Camera-type eye (tissue), 1 donor: ENCODE measurements around the gene SFT2D3. TPM values are rescaled to one million over a fixed set of nuclear protein-coding genes. Genes with fewer than 3 reads are reported as not detected.

Experiments used
- total RNA-seq: library from RNA; depleted of rRNA; stranded (reverse); fragments of >200 nt; gene quantifications from one replicate; pipeline ENCODE4 v1.2.3, GENCODE V29; 2014

The SFT2D3 gene, protein sequence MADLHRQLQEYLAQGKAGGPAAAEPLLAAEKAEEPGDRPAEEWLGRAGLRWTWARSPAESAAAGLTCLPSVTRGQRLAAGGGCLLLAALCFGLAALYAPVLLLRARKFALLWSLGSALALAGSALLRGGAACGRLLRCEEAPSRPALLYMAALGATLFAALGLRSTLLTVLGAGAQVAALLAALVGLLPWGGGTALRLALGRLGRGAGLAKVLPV
- total RNA-seq, result 12.0 TPM

GRCh38 chr2:127701193-127701650, at the start of gene SFT2D3:
TSS of gene SFT2D3 (plus strand) at chr2:127701497. CDS start at chr2:127701529, 32 bp downstream.

DNA sequence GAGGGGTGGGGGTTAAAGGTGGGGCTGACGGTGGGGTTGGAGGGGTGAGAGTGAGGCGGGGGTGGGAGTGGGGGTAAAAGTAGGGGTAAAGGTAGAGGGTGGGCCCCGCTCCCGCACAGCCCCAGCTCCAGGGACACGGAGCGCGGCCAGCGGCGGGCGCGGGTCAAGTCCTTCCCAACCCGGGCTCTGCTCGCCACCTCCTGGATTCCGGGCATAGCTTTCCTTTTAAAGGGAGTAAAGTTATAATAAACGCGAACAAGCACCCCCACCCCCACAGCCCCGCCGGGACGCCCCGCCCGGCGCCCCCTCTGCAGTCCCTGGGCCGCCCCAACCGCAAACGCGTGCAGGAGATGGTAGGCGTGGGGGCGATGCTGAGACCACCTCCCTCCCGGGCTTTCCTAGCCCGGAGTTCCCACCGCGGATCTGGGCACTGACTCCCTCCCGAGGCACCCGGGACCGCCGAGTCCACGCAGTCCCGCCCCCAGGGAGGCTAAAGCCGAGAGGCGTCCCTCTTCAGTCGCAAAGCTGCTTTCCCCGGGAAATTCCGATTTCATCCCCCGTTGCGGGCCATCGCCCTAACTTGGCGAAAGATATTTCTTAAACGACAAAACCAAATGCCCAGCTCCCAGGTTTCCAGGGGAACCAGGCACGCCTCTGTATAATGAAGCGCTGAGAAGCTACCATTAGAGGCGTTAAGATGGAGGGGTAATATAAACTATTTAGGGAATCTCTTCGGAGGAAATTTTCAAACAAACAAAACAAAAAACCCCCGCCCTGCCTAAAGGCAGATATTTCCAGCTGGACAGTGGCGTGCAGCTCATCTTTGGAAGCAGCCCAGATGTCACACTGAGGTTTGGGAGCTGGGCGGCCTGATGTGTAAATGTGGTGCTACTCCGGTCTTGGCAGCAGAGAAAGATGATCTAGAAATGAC, 25.7 kb upstream of the SFT2D3 start, which contains the start of gene LIMS2:
Gene LIMS2, minus strand, starts transcription at position 200 of the 931 bp plus-strand sequence. CDS start 506 bp downstream, outside the sequence.

Other genes with a start within 250 kb of the SFT2D3 start
- gene IWS1, start 175.0 kb upstream of the SFT2D3 start, total RNA-seq, result 47.4 TPM
- gene MYO7B, start 165.8 kb upstream of the SFT2D3 start, total RNA-seq, result 0.60 TPM
- 0.49 TPM for gene GPR17, start 55.3 kb upstream of the SFT2D3 start, total RNA-seq
- gene LIMS2, start 26.0 kb upstream of the SFT2D3 start, total RNA-seq, result 11.2 TPM
- gene WDR33, start 109.7 kb downstream of the SFT2D3 start, total RNA-seq, result 97.8 TPM
- 32.2 TPM for gene POLR2D, start 156.7 kb downstream of the SFT2D3 start, total RNA-seq
- gene AMMECR1L, start 184.5 kb downstream of the SFT2D3 start, total RNA-seq, result 19.6 TPM